DOHH2 (cell line): ENCODE data around the gene GTSE1.

Experiments used
- H3F3A ChIP-seq: fragments of 200-600 bp; sonication (generic), shearing (Covaris generic); 2 replicates; pipeline ENCODE4 v1.6.0; 2016; ENCODE audit warnings: antibody characterized with exemption, mild to moderate bottlenecking; ENCODE audit not compliant: control insufficient read depth, insufficient read depth
- H3K27ac ChIP-seq: fragments of 200-600 bp; sonication (generic); 2 replicates; pipeline ENCODE4 v1.5.1; 2014; ENCODE audit warnings: low read depth, mild to moderate bottlenecking, low read length, moderate library complexity
- H3K27me3 ChIP-seq: fragments of 200-600 bp; sonication (generic); 2 replicates; pipeline ENCODE4 v1.6.1; 2014; ENCODE audit warnings: mild to moderate bottlenecking, low read length, mixed read lengths; ENCODE audit not compliant: control insufficient read depth
- H3K36me3 ChIP-seq: fragments of 200-600 bp; sonication (generic); 2 replicates; pipeline ENCODE4 v1.6.1; 2014; ENCODE audit warnings: mild to moderate bottlenecking, low read length, moderate library complexity, mixed read lengths; ENCODE audit not compliant: control insufficient read depth
- H3K4me1 ChIP-seq: fragments of 200-600 bp; sonication (generic); 2 replicates; pipeline ENCODE4 v1.6.1; 2014; ENCODE audit warnings: mild to moderate bottlenecking, low read length, mixed read lengths; ENCODE audit not compliant: control insufficient read depth
- H3K4me2 ChIP-seq: fragments of 200-600 bp; sonication (generic); 2 replicates; pipeline ENCODE4 v1.6.0; 2014; ENCODE audit warnings: mild to moderate bottlenecking, low read length, moderate library complexity
- H3K4me3 ChIP-seq: fragments of 200-600 bp; sonication (generic); 2 replicates; pipeline ENCODE4 v1.5.1; 2014; ENCODE audit warnings: mild to moderate bottlenecking, low read length, mixed read lengths
- H3K79me2 ChIP-seq: fragments of 200-600 bp; sonication (generic); 2 replicates; pipeline ENCODE4 v1.6.1; 2014; ENCODE audit warnings: mild to moderate bottlenecking, low read length, mixed read lengths; ENCODE audit not compliant: control insufficient read depth
- H3K9me2 ChIP-seq: fragments of 200-600 bp; sonication (generic); replicated peaks from 2 replicates; pipeline ENCODE4 v1.6.1; 2014; ENCODE audit warnings: mild to moderate bottlenecking, low read length, mixed read lengths; ENCODE audit not compliant: control insufficient read depth
- H3K9me3 ChIP-seq: fragments of 200-600 bp; sonication (generic); 2 replicates; pipeline ENCODE4 v1.6.1; 2014; ENCODE audit warnings: antibody characterized with exemption, low read length, mixed read lengths; ENCODE audit not compliant: control insufficient read depth, insufficient read depth
- H4K20me1 ChIP-seq: fragments of 200-600 bp; sonication (generic); 2 replicates; pipeline ENCODE4 v1.6.0; 2014; ENCODE audit warnings: low read depth, mild to moderate bottlenecking, antibody characterized with exemption, low read length, moderate library complexity; ENCODE audit not compliant: control insufficient read depth, insufficient read depth
- CTCF ChIP-seq: fragments of 200-600 bp; sonication (generic); IDR thresholded peaks from one replicate; pipeline ENCODE4 v1.5.1; 2014; ENCODE audit warnings: antibody characterized with exemption, mild to moderate bottlenecking, low read depth, low read length; ENCODE audit not compliant: poor library complexity, severe bottlenecking
- EZH2phosphoT487 ChIP-seq: fragments of 200-600 bp; sonication (generic); IDR thresholded peaks from 2 replicates; pipeline ENCODE4 v1.6.1; 2017; ENCODE audit warnings: borderline replicate concordance, mild to moderate bottlenecking, antibody characterized with exemption, low read length, moderate library complexity, mixed read lengths

The GTSE1 gene

GRCh38 chr22:46338636-46339035 lies 42.0 kb downstream of the GTSE1 start:
- H3K27me3 ChIP-seq, result no peaks in the 10 kb centered on the region
- no peak overlapping the region for H3K27ac ChIP-seq
- peaks cover 14% of the 10 kb centered on the region for H3K4me1 ChIP-seq
- TF ChIP-seq CTCF, result no peak
- no peak for TF ChIP-seq EZH2phosphoT487
- H3K36me3 ChIP-seq, result peaks cover 70% of the 10 kb centered on the region
- no peaks in the 10 kb centered on the region for H3K9me2 ChIP-seq
- no peak overlapping the region for H3K4me2 ChIP-seq
- H3K79me2 ChIP-seq, result peaks cover 45% of the 10 kb centered on the region
- H4K20me1 ChIP-seq, result peaks cover 5% of the 10 kb centered on the region; the same call in 1 of the 2 replicates
- H3K4me3 ChIP-seq, result no peak overlapping the region
- no peaks in the 10 kb centered on the region for H3K9me3 ChIP-seq
- peaks cover 10% of the 10 kb centered on the region for H3F3A ChIP-seq

GRCh38 chr22:46339956-46340355 lies 43.3 kb downstream of the GTSE1 start:
- H3K79me2 ChIP-seq, result peaks cover 48% of the 10 kb centered on the region
- no peaks in the 10 kb centered on the region for H3K9me2 ChIP-seq
- no peaks in the 10 kb centered on the region for H3F3A ChIP-seq
- peaks cover 5% of the 10 kb centered on the region; the same call in 1 of the 2 replicates for H4K20me1 ChIP-seq
- H3K4me1 ChIP-seq, result peaks cover 10% of the 10 kb centered on the region
- H3K4me3 ChIP-seq, result no peak overlapping the region
- peaks cover 81% of the 10 kb centered on the region for H3K36me3 ChIP-seq
- TF ChIP-seq EZH2phosphoT487, result no peak
- no peak for TF ChIP-seq CTCF
- no peak overlapping the region for H3K4me2 ChIP-seq
- H3K27ac ChIP-seq, result no peak overlapping the region
- H3K27me3 ChIP-seq, result no peaks in the 10 kb centered on the region
- H3K9me3 ChIP-seq, result no peaks in the 10 kb centered on the region

- peaks cover 88% of the 10 kb centered on the region for H3K36me3 ChIP-seq
- peaks cover 47% of the 10 kb centered on the region for H3K79me2 ChIP-seq
Observed at GRCh38 chr22:46340676-46341075, 44.0 kb downstream of the GTSE1 start.

More at GRCh38 chr22:46340676-46341075, 44.0 kb downstream of the GTSE1 start:
- no peaks in the 10 kb centered on the region for H3K9me2 ChIP-seq
- no peak overlapping the region for H3K27ac ChIP-seq
- H3K4me3 ChIP-seq, result no peak overlapping the region
- no peaks in the 10 kb centered on the region for H3F3A ChIP-seq
- no peaks in the 10 kb centered on the region for H3K9me3 ChIP-seq
- no peak for TF ChIP-seq CTCF
- TF ChIP-seq EZH2phosphoT487, result no peak
- peaks cover 10% of the 10 kb centered on the region for H3K4me1 ChIP-seq
- no peaks in the 10 kb centered on the region for H3K27me3 ChIP-seq
- peaks cover 5% of the 10 kb centered on the region; the same call in 1 of the 2 replicates for H4K20me1 ChIP-seq
- H3K4me2 ChIP-seq, result no peak overlapping the region
